WERI-Rb-1 (cell line): Measurements from ENCODE around the gene DLL3.

ENCODE experiments used
- DNase-seq: peaks from one replicate; pipeline ENCODE4 v3.0.0-alpha.2; 2020
- H3K27ac ChIP-seq: fragments of 250-450 bp; sonication (Bioruptor Pico); 2 replicates; pipeline ENCODE4 v1.5.1; 2020; ENCODE audit warnings: mild to moderate bottlenecking, moderate library complexity
- H3K27me3 ChIP-seq: fragments of 250-450 bp; sonication (Bioruptor Pico); 2 replicates; pipeline ENCODE4 v1.5.1; 2021; ENCODE audit warnings: mild to moderate bottlenecking, low read depth, moderate library complexity; ENCODE audit not compliant: insufficient read depth, severe bottlenecking
- H3K36me3 ChIP-seq: fragments of 250-450 bp; sonication (Bioruptor Pico); 2 replicates; pipeline ENCODE4 v1.5.1; 2020; ENCODE audit warnings: mild to moderate bottlenecking, moderate library complexity
- H3K4me3 ChIP-seq: 2 replicates; pipeline ENCODE4 v1.5.1; 2011; ENCODE audit warnings: low read depth, mild to moderate bottlenecking, control low read depth, low read length
- H3K9me3 ChIP-seq: fragments of 250-450 bp; sonication (Bioruptor Pico); 2 replicates; pipeline ENCODE4 v1.5.1; 2021; ENCODE audit warnings: mild to moderate bottlenecking, moderate library complexity; ENCODE audit not compliant: severe bottlenecking
- CTCF ChIP-seq: IDR thresholded peaks from 2 replicates; pipeline ENCODE4 v1.5.1; 2011; ENCODE audit warnings: low read depth, mild to moderate bottlenecking, control low read depth, inconsistent platforms, low read length

The DLL3 gene

GRCh38 chr19:39524495-39524894 lies 25.7 kb downstream of the DLL3 start:
- Histone ChIP-seq H3K36me3 (peaks cover 2% of the 10 kb centered on the region), H3K4me3 (no peak overlapping the region), H3K27ac (no peak overlapping the region; the same call in 1 of the 2 replicates), H3K27me3 (no peaks in the 10 kb centered on the region), H3K9me3 (no peaks in the 10 kb centered on the region)
- DNase-seq, result peak; percentile 76
- no peak for TF ChIP-seq CTCF

- Histone ChIP-seq H3K9me3 (no peaks in the 10 kb centered on the region), H3K36me3 (peaks cover 6% of the 10 kb centered on the region), H3K4me3 (no peak overlapping the region), H3K27me3 (no peaks in the 10 kb centered on the region), H3K27ac (no peak overlapping the region; the same call in 1 of the 2 replicates)
- no peak for DNase-seq
- TF ChIP-seq CTCF, result no peak
Observed at GRCh38 chr19:39525205-39525604, 26.5 kb downstream of the DLL3 start.

- H3K9me3 ChIP-seq, result no peaks in the 10 kb centered on the region
- H3K27ac ChIP-seq, result peak overlapping the region; percentile 71
- TF ChIP-seq CTCF, result no peak
- no peak for DNase-seq
- peak overlapping the region; percentile 86 for H3K4me3 ChIP-seq
- H3K36me3 ChIP-seq, result peaks cover 6% of the 10 kb centered on the region
- no peaks in the 10 kb centered on the region for H3K27me3 ChIP-seq
Observed at GRCh38 chr19:39531834-39532232, 33.1 kb downstream of the DLL3 start.

- DNase-seq, result peak; percentile 93
- TF ChIP-seq CTCF, result peak; percentile 94
- H3K9me3 ChIP-seq, result no peaks in the 10 kb centered on the region
- no peaks in the 10 kb centered on the region for H3K27me3 ChIP-seq
- H3K4me3 ChIP-seq, result peak within 1 kb of the TSS; percentile 86
- peak within 1 kb of the TSS; percentile 71 for H3K27ac ChIP-seq
- H3K36me3 ChIP-seq, result peaks cover 6% of the 10 kb centered on the region
Observed at GRCh38 chr19:39532233-39533002, 33.7 kb downstream of the DLL3 start, which contains the start of gene EID2B. TSS of gene EID2B (minus strand) at chr19:39532852. CDS start at chr19:39532802, 50 bp downstream.

GRCh38 chr19:39533003-39533512 lies 34.3 kb downstream of the DLL3 start:
- peaks cover 6% of the 10 kb centered on the region for H3K36me3 ChIP-seq
- H3K9me3 ChIP-seq, result no peaks in the 10 kb centered on the region
- peak overlapping the region; percentile 86 for H3K4me3 ChIP-seq
- no peak for TF ChIP-seq CTCF
- no peaks in the 10 kb centered on the region for H3K27me3 ChIP-seq
- H3K27ac ChIP-seq, result no peak overlapping the region
- no peak for DNase-seq
